GM18499 (cell line): ENCODE data around the gene SOCS2.
A peak's percentile ranks its signal among the peaks of the same experiment; 100 is the strongest.

Experiments used
- ATAC-seq: cut with Tn5 transposase; IDR thresholded peaks from one replicate; pipeline ENCODE4 v1.9.1; 2021; ENCODE audit warnings: moderate number of reproducible peaks; ENCODE audit not compliant: insufficient read depth, unreplicated experiment

SOCS2 gene

DNA sequence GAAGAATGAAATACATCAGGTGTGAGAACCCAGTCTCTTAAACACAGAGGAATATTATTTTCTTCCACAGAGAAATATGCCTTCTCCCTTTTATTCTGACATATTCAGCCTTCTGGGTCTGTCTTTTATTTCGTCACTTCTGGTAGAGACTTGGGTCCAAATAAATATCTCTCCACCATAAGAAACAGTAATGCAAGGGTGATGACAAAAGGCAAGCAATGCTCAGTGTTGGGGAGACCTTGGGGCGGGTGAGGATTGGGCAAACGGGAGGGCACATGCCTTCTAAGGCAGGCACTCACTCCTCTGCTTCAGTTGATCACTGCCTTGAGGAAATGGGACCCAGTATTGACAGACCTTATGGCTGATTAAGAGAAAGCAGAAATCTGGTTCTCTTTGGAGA lies 6.7 kb upstream of the SOCS2 start:
- no peak for ATAC-seq

DNA sequence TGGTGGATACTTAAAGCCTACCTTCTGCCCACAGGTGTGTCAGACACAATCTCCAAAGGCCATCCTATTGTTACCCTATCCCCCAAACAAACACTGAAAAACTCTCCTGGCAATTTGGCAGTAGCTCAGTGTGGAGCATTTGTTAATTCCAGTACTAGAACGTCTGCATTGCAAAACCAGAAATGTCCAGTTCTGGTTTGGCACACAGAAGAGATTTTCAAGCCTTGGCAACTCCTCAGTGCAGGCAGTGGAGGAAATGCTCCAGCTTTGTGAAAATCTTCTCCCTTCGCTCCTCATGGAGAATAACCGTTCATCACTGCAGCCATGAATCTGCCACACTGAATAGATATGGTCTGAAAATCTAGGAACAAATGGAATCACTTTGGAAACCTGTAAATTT lies 5.3 kb upstream of the SOCS2 start:
- no peak for ATAC-seq

DNA sequence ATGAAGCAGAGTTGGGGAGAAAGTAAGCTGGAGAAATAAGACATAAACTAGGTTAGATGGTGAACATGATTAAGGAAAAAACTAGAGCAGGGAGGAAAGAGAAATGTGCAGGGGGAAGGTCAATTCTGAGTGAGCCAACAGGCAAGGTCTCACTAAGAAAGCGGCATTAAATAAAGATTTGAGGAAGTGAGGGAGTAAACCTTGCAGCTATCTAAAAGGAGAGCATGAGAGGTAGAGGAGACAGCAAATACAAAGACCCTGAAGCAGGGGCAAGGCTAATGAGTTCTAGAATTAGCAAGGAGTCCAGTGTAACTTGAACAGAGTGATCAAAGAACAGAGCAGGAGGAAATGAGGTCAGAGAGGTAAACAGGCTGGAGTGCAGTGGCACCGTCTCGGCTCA lies 4.4 kb upstream of the SOCS2 start:
- ATAC-seq, result no peak

DNA sequence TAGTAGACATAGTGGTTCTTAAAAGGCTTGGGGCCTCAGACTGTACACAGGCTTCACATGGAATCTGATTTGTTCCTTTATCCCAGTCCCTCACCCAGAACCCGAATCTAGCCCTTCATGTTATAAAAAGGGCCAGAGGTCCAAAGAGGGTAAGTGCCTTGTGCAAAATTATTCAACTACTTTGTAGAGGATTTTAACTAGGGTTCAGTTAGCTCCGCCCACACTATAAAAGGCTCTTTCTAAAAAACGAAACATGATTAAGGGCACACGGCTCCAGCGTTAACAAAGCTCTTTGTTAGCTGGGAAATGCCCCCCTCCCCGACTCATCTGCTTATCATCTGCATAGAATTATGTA lies 3.2 kb upstream of the SOCS2 start:
- no peak for ATAC-seq

DNA sequence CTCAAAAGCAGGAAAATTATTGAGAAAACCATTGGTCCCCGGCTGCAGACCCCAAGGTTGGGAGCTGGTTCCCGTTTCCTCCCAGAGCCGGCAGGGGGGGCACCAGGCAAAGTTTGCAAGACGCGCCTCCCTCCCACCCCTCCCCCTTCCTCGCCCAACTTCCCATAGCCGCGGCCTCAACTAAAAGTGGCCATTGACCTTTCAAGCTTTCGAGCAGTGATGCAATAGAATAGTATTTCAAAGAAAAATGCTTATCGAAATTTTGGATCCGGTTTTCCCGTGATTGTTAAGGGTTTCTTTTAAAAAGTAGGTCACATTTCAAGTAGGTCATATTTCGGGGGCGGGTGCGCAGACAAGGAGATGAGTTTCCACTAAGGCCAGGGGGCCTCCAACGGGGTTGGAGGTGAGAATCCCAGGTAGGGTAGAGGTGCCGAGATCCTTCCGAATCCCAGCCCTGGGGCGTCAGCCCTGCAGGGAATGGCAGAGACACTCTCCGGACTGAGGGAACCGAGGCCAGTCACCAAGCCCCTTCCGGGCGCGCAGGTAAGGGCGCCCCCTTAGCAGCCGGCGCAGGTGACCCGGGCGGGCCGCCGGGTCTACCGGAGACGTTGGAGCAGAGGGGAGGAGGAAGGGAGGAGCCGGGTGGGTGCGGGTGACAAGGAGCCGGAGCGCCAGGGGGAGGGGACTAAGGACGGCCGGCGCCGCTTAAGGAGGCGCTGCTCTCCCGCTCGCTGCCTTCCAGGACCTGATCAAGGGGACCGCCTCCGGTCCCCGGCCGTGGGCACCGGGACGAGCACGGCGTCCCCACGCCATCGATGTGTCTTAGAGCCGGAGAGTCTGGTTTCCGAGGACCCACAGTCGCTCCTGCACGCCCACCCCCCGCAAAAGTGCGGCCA lies 2.6 kb upstream of the SOCS2 start:
- peak; percentile 7 for ATAC-seq

DNA sequence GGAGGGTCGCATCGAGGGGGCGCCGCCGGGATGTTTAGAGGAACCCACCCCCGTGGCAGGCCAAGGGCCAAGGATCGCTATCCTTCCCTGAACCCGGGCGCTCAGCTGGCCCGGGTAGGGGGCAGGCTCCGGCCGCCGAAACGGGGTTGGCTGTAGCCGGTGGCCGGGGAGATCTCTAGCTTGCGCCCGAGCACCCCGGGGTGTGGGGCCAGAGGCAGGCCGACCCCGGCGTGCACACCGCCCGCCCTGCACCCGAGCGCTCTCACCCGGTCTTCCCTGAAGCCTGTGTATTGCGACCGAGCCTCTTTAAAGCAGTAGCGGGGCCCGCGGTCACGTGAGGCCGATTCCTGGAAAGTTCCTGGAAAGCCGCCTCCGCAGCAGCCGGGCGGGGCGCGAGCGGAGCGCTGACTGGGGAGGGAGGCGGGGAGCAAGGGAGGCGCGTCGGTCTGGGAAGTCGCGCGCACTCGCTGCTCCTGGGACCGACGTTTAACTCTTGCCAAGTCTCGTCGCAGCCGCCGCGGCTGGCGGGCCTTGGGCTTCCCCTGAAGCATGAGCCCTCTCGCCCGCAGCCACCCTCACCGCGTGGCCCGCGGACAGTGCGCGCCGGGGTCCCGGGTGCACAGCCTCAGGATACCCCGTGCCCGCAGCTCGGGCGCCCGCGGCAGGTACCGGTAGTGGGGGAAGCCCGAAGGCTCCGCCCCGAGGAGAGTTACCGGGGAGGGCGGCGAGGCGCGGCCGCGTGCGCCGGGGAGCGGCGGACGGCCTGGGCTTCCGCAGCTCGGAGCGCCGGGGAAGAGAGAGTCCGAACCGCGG lies 1.7 kb upstream of the SOCS2 start:
- ATAC-seq, result peak; percentile 35

DNA sequence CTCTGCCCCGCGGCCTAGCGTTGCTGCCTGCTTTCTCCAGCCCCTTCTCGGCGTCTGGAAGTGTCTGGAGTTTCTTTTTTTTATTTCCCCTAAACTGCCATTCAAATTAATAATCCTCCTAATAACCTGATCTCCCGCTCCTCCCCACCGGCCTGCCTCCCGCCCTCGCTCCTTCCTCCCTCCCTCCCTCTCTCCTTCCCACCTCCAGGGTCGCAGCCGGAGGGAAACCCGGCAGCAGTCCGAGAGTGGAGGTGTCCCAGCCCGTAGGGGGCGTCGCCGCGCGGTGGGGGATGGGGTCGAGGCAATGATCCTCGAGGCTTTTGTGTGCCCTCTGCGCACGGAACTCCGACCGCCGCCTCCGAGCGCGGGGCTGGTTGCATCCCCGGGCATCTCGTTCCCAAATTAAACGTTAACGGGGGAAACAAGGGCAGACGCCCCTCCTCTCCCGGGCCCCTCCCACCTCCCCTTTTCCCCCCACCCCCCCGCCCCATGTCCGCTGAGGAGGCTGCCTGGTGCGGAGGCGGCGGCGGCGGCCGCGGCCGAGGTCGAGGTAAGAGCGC lies 1.0 kb upstream of the SOCS2 start:
- ATAC-seq, result no peak

DNA sequence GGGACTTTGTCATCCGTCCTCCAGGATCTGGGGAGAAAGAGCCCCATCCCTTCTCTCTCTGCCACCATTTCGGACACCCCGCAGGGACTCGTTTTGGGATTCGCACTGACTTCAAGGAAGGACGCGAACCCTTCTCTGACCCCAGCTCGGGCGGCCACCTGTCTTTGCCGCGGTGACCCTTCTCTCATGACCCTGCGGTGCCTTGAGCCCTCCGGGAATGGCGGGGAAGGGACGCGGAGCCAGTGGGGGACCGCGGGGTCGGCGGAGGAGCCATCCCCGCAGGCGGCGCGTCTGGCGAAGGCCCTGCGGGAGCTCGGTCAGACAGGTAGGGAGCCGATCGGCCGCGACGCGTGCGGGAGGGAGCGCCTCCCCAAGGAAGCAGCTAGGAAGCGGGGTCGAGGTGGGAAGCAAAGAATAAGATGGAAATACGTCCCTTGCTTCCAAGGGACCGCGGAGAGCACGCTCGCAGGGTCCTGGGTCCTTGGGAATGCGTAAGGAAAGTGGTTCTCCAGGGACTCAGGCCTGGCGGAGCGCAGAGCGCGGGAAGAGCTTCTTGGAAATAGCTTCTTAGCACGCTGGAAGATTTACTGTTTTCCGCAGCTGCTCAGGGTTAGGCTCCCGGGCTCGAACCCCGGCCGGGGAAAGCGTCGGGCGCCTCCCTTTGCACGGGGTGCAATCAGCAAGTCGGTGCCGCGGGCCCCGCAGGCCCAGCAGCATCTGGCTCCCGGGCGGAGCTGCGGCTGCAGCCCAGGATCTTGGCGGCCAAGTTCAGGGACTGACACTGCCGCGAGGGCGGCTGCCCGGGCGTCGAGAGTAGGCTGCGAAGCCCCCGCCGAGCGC lies 457 bp downstream of the SOCS2 start:
- ATAC-seq, result no peak

DNA sequence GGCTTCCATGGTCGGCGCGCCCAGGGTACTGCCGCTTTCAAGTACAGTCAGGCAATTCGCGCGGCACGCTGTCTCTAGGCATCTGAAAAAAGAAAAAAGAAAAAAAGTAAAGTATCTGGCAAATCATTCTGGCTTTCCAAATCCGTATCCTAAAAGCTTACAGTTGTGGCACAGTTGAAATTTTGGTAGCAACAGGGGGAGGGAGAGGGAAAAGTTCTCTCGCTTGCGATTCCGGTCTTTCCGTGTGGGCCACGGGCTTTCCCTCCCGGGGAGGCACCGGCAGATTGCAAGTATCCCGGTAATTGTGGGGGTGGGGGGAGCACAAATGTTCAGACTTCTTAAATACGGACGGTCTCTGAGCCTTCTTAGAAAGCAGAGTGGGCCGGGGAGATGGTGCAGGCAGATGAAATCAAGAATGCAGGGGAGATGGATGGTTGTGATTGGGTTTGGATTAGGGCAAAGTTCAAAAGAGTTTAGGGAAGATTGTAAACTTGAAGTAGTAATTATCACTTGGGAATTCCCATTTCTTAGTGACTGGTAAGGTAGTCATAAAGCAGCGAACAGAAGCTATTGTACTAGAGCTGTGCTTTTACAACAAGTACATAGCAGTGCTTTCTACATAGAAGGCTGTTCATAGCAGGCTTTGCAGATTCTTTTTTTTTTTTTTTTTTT lies 1.2 kb downstream of the SOCS2 start:
- ATAC-seq, result no peak

DNA sequence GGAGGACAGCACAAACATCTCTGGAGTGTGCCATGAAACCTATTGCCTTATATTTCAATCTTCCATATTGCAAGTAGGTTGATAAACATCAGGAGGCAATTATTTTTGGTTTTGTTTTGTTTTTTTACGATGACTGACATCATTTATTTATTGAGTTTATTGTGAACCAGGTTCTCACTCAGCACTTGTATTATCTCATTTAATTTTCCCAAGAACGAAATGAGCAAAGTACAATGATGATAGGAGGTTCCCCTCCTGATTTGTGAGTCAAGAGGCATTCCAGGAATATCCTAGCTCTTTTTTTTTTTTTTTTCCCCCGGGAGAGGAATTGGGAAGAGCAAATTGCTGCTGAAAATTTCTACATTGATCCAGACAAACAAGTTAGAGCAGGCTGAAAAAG lies 4.7 kb downstream of the SOCS2 start:
- no peak for ATAC-seq

DNA sequence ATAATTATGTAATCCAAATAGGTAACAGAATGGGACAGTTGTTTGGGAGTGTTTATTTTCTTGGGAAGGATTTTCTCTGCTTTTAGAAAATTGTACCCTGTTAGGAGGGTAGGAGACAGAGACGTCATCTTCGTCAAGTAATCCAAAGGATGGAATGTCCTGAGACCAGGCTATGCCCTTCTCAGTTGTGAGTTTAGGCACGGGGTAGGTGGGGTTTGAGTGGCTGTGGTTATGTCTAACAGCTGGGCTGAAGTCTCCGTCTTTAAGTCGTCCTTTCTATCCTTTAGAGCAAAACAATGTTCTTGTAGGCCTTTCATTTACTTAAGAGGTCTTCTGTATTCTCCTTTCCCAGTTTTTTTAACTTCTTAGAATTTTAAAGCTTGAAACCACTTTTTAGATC lies 5.7 kb downstream of the SOCS2 start:
- no peak for ATAC-seq

DNA sequence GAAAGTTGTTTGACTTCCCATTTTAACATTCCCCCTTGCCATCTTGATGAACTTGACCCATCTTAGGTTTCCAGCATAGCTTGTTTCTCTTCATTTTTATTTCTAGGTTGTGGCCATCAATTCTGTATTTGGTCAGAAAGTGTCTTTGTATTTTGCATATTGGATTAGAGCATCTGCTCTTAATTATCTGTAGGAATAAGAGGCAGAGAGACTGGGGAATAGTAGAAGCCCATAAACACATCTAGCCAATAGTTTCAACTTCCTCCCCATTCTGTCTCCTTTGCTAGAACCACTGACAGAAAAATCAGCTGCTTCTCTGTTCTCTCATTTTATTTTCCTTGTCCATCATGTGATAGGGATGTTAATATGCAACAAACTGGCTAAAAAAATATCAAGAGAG lies 8.2 kb downstream of the SOCS2 start:
- no peak for ATAC-seq

DNA sequence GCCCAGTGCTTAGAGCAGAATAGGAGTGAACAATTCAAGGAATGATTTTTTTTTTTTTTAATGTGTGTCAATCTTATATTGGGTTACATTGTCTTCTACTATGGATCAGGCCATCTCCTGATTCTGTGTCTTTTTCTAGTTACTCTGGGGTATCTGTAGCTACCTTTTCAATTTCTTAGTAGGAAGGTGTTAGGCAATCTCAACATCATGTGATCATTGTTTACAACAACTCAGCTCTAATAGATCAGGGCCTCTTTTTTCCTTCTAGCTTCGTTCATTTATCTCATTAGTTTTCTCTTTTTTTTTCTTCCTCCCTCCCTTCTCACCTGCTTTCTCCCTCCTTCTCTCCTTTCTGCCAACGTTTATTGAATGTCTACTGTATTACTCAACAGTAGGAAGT lies 8.9 kb downstream of the SOCS2 start:
- ATAC-seq, result no peak

DNA sequence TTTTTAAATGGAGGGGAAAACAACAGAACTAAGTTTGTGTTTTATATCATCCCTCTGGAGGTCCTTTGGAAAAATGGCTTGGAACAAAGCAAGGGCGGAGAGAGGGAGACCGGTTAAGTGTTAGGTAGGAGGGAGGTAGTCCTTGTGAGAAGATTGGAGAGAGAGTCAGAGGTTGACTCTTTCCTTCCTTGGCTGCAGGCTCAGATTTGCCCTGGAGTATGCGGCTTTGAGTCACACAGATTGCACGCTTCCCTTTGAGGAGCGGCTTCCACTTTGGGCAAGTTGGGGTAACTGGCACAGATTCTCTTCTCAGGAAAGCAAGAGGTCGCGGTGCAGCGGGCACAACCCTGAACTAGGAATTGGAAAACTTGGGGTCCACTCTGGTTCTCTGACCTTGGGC lies 9.9 kb downstream of the SOCS2 start:
- ATAC-seq, result no peak

DNA sequence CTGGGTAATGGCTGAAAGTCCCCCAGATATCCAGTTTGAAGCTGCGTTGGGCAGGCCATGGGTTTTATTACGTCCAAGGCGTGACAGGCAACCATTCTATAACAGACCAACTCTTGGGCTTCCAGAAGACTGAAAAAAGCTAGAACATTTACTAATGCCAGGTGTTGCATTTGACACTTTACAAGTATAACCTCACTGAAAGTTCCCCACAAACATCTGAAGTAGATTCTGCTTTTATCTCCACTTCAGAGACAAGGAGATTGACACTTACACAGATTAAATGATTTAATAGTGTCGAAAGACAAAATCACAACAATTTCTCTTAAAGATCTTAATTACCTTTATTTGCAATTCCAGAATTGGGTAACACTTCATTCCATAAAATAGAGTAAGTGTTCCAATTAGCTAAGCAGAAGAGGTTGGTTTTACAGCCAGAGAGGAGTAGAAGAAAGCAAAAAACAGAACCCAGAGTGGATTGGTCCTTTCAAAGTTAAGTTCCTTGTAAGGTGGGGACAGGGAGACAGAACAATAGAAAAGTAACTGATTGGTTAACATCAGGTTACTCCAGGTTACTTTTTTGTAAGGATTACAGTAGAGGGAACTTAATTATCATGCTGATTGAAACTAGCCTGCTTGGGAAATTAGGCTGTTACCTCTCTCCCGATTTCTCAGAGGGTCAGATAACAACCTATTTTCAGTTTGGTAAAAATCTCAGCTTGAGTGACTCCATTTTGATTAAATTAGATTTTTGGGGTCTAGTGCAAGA lies 11.3 kb downstream of the SOCS2 start:
- ATAC-seq, result no peak

DNA sequence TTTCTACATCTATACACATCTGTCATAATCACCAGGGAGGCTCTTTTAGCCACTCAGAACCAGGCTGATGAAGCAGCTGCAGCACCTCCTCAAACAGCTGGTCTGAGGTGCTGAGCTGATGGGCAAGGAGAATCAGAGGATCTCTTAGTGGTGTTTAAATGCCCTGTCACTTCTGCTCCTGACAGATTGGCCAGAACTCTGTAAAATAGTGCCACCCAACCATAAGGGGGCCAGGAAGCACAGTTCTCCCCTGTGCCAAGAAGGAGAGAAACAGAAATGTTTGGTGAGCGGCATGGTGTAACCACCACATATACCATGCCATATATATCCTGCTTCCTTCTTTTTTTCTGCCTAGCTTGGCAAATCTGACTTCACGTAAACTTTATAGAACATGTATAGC lies 12.8 kb downstream of the SOCS2 start:
- ATAC-seq, result no peak

DNA sequence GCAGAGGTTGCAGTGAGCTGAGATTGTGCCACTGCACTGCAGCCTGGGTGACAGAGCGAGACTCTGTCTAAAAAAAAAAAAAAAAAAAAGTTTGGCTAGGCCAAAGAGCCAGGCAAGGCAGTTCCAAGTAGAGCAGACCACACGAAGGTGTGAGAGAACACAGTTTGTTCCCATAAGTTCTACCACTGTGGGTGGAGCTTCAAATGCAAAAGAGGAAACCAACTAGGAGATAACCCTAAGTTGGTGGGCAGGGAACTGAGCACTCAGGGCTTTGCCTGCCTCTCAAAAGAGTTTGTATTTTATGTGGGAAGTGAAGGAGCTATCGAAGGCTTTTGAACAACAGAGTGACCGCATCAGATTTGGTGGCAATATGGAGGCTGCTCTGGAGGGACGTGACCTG lies 15.1 kb downstream of the SOCS2 start:
- ATAC-seq, result no peak

DNA sequence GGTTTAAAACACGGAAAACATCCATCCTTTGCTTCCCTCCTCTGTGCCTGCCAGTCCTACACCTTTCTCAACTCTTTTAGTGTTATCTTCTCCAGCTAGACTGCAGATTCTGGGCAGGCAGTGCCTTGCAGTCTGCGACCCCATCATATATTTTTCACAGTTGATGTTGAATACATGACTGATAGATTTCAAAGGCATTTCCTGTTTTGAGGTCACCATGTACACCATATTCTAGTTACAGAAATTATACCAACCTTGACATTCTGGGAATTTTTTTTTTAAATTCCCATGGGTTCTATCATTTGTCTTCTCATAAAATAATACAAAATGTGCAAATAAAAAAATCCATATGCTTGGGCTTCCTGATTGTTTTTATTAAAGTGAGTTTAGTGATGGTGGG lies 16.6 kb downstream of the SOCS2 start:
- no peak for ATAC-seq

DNA sequence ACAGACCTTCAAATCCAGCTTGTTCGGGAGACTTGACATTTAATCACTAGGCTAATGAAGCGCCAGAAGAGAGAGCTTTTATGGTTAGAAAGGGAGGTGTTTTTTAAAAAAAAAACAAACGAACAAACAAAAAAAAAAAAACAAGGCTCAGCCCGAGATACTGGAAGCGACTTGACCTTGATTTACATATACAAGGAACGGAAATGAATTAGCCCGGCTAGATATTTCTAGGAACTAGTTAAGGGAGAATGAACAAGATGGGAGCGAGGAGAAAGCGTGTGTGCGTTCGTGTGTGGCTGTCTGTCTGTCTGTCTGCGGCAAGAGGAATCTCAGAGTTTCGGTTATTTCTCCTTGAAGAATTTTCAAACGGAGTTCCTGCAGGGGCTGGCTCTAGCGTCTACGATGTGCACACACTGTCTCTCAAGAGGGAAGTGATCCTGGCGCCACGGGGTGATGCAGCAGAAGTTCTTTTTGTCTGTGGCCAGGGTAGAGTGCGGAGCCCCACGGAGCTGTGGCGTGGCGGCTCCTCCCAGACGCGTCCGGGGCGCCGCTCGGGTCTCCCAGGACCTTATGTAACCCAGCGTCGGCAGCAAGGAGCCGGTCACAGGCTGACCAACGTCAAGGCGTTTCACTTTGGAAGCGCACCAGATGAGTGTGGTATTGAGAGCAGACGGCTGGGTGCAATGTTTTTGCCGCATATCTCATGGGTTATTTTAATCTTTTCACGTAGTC lies 18.8 kb downstream of the SOCS2 start:
- peak; percentile 63 for ATAC-seq
